GM12878 (cell line): ENCODE results near the gene EMP2.

Experiments used
- ETV6 ChIP-seq, 2 experiments: fragments of 450-650 bp in 1 of 2; IDR thresholded peaks in 1 of 2; conservative IDR thresholded peaks in 1 of 2; 2 replicates each; pipeline ENCODE4 v1.6.1; 2014; ENCODE audit warnings: antibody characterized with exemption in 1 of 2, borderline replicate concordance in 1 of 2, low read depth in 1 of 2, mild to moderate bottlenecking in 1 of 2, moderate library complexity in 1 of 2
- HDGF ChIP-seq: fragments of 450-650 bp; IDR thresholded peaks from 2 replicates; pipeline ENCODE4 v1.6.1; 2016; ENCODE audit warnings: antibody characterized with exemption
- IRF4 ChIP-seq: IDR thresholded peaks from 2 replicates; pipeline ENCODE4 v1.6.1; 2011; ENCODE audit warnings: low read depth, low read length
- POLR2A ChIP-seq: IDR thresholded peaks from 2 replicates; pipeline ENCODE4 v1.6.1; 2011; ENCODE audit warnings: low read depth, mild to moderate bottlenecking, low read length
- ZNF274 ChIP-seq: IDR thresholded peaks from one replicate; pipeline ENCODE4 v1.8.0; 2011; ENCODE audit not compliant: insufficient read length, insufficient read depth
- TF ChIP-seq, protein P1 (sequence below): IDR thresholded peaks from 2 replicates; pipeline ENCODE4 v1.6.1; 2011; ENCODE audit warnings: low read depth, low read length, improper control_type of control experiment, borderline replicate concordance
- TF ChIP-seq, protein P2 (sequence below): fragments of 450-650 bp; formaldehyde crosslinking; IDR thresholded peaks from 2 replicates; pipeline ENCODE4 v1.5.0; 2022; ENCODE audit warnings: mild to moderate bottlenecking, missing genetic modification characterization
- TF ChIP-seq, protein P3 (sequence below), 3 experiments: IDR thresholded peaks in 2 of 3; conservative IDR thresholded peaks in 1 of 3; 2 replicates each; pipeline ENCODE4 v1.5.1; 2011; ENCODE audit warnings: low read depth in 3 of 3, low read length in 3 of 3, mild to moderate bottlenecking in 3 of 3, control low read depth in 2 of 3, moderate library complexity in 2 of 3, inconsistent platforms in 1 of 3, mixed read lengths in 1 of 3; ENCODE audit not compliant: control insufficient read depth in 2 of 3, insufficient read depth in 1 of 3; ENCODE audit errors: extremely low read depth in 1 of 3
- TF ChIP-seq, protein P4 (sequence below): IDR thresholded peaks from 2 replicates; pipeline ENCODE4 v1.6.1; 2011; ENCODE audit warnings: borderline replicate concordance, low read depth, mild to moderate bottlenecking, moderate library complexity, mixed read lengths, low read length; ENCODE audit not compliant: insufficient read depth; ENCODE audit errors: extremely low read length
- TF ChIP-seq, protein P5 (sequence below): IDR thresholded peaks from 2 replicates; pipeline ENCODE4 v1.6.1; 2012; ENCODE audit warnings: low read depth, low read length, improper control_type of control experiment

DNA sequence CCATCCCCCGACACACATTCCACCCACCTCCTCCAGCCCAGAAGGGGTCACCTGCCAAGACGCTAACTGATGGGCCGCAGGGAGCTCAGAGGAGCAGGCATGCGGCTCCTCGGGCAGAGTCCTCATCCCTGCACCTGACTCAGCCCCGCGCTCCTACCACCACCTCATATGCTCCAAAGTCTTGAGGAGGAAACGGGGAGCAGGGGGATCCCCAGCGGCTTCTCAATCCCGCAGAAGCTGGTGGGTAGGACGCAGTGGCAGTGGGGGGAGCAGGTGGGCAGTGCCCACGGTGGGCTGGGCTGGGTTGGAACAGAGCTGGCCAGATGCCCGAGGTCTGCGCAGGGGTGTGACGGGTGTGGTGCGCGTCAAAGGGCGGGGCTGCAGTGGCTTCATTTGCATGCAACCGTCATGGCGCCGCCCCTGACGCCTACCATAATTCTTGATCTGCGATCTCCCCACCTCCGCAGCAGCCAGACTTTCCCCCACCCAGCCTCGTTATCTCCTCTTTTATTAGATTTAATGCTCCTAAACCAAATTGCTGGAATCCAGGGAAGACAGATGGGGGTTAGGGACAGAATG lies 39.0 kb upstream of the EMP2 start:
- TF ChIP-seq, protein P1, sequence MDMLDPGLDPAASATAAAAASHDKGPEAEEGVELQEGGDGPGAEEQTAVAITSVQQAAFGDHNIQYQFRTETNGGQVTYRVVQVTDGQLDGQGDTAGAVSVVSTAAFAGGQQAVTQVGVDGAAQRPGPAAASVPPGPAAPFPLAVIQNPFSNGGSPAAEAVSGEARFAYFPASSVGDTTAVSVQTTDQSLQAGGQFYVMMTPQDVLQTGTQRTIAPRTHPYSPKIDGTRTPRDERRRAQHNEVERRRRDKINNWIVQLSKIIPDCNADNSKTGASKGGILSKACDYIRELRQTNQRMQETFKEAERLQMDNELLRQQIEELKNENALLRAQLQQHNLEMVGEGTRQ = no peak
- TF ChIP-seq, protein P2, sequence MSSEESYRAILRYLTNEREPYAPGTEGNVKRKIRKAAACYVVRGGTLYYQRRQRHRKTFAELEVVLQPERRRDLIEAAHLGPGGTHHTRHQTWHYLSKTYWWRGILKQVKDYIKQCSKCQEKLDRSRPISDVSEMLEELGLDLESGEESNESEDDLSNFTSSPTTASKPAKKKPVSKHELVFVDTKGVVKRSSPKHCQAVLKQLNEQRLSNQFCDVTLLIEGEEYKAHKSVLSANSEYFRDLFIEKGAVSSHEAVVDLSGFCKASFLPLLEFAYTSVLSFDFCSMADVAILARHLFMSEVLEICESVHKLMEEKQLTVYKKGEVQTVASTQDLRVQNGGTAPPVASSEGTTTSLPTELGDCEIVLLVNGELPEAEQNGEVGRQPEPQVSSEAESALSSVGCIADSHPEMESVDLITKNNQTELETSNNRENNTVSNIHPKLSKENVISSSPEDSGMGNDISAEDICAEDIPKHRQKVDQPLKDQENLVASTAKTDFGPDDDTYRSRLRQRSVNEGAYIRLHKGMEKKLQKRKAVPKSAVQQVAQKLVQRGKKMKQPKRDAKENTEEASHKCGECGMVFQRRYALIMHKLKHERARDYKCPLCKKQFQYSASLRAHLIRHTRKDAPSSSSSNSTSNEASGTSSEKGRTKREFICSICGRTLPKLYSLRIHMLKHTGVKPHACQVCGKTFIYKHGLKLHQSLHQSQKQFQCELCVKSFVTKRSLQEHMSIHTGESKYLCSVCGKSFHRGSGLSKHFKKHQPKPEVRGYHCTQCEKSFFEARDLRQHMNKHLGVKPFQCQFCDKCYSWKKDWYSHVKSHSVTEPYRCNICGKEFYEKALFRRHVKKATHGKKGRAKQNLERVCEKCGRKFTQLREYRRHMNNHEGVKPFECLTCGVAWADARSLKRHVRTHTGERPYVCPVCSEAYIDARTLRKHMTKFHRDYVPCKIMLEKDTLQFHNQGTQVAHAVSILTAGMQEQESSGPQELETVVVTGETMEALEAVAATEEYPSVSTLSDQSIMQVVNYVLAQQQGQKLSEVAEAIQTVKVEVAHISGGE (CRISPR knock-in tag) = no peak
- TF ChIP-seq, protein P3, sequence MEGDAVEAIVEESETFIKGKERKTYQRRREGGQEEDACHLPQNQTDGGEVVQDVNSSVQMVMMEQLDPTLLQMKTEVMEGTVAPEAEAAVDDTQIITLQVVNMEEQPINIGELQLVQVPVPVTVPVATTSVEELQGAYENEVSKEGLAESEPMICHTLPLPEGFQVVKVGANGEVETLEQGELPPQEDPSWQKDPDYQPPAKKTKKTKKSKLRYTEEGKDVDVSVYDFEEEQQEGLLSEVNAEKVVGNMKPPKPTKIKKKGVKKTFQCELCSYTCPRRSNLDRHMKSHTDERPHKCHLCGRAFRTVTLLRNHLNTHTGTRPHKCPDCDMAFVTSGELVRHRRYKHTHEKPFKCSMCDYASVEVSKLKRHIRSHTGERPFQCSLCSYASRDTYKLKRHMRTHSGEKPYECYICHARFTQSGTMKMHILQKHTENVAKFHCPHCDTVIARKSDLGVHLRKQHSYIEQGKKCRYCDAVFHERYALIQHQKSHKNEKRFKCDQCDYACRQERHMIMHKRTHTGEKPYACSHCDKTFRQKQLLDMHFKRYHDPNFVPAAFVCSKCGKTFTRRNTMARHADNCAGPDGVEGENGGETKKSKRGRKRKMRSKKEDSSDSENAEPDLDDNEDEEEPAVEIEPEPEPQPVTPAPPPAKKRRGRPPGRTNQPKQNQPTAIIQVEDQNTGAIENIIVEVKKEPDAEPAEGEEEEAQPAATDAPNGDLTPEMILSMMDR (IDR thresholded peaks at IDR 0.05 in 2 of 3, conservative IDR thresholded peaks at IDR 0.05 in 1 of 3; ENCODE audit: control insufficient read depth in 2 of 3, extremely low read depth in 1 of 3, insufficient read depth in 1 of 3, low read depth in 3 of 3, low read length in 3 of 3) = no peak
- TF ChIP-seq ETV6 (conservative IDR thresholded peaks at IDR 0.05 in 1 of 2, IDR thresholded peaks at IDR 0.05 in 1 of 2; ENCODE audit: borderline replicate concordance in 1 of 2, low read depth in 1 of 2) = no peak
- no peak for TF ChIP-seq IRF4
- TF ChIP-seq, protein P4, sequence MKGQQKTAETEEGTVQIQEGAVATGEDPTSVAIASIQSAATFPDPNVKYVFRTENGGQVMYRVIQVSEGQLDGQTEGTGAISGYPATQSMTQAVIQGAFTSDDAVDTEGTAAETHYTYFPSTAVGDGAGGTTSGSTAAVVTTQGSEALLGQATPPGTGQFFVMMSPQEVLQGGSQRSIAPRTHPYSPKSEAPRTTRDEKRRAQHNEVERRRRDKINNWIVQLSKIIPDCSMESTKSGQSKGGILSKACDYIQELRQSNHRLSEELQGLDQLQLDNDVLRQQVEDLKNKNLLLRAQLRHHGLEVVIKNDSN = no peak
- no peak for TF ChIP-seq POLR2A
- no peak for TF ChIP-seq ZNF274
- TF ChIP-seq, protein P5, sequence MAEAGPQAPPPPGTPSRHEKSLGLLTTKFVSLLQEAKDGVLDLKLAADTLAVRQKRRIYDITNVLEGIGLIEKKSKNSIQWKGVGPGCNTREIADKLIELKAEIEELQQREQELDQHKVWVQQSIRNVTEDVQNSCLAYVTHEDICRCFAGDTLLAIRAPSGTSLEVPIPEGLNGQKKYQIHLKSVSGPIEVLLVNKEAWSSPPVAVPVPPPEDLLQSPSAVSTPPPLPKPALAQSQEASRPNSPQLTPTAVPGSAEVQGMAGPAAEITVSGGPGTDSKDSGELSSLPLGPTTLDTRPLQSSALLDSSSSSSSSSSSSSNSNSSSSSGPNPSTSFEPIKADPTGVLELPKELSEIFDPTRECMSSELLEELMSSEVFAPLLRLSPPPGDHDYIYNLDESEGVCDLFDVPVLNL = no peak
- no peak for TF ChIP-seq HDGF
